HG03280 (cell line): ENCODE measurements around the gene SCN4B.
A peak's percentile ranks its signal among the peaks of the same experiment; 100 is the strongest.

Experiments used
- ATAC-seq: cut with Tn5 transposase; IDR thresholded peaks from one replicate; pipeline ENCODE4 v1.9.1; 2021; ENCODE audit warnings: mild to moderate bottlenecking, moderate library complexity; ENCODE audit not compliant: unreplicated experiment

The SCN4B gene

GRCh38 chr11:118154641-118155040, 2.0 kb upstream of the SCN4B start:
- ATAC-seq, result no peak

- no peak for ATAC-seq
These were observed 1.4 kb upstream of the SCN4B start for GRCh38 chr11:118153976-118154375.

- no peak for ATAC-seq
These were observed 893 bp upstream of the SCN4B start for GRCh38 chr11:118153516-118153915.

- ATAC-seq, result no peak
These were observed 537 bp downstream of the SCN4B start for GRCh38 chr11:118152020-118152551.

GRCh38 chr11:118151431-118151830, 1.2 kb downstream of the SCN4B start:
- no peak for ATAC-seq

- ATAC-seq, result no peak
These were observed 3.1 kb downstream of the SCN4B start for GRCh38 chr11:118149493-118149892.

GRCh38 chr11:118148856-118149255, 3.8 kb downstream of the SCN4B start:
- no peak for ATAC-seq

- ATAC-seq, result no peak
These were observed 4.4 kb downstream of the SCN4B start for GRCh38 chr11:118148240-118148639.

- no peak for ATAC-seq
These were observed 5.1 kb downstream of the SCN4B start for GRCh38 chr11:118147502-118147901.

- ATAC-seq, result no peak
These were observed 6.1 kb downstream of the SCN4B start for GRCh38 chr11:118146554-118146953.

GRCh38 chr11:118145285-118146227, 7.1 kb downstream of the SCN4B start:
- peak; percentile 83 for ATAC-seq

GRCh38 chr11:118144301-118145268, 8.0 kb downstream of the SCN4B start:
- no peak for ATAC-seq

GRCh38 chr11:118143661-118144185, 8.9 kb downstream of the SCN4B start:
- no peak for ATAC-seq

- no peak for ATAC-seq
These were observed 9.8 kb downstream of the SCN4B start for GRCh38 chr11:118142809-118143208.

GRCh38 chr11:118142081-118142480, 10.5 kb downstream of the SCN4B start:
- no peak for ATAC-seq

GRCh38 chr11:118139578-118139977, 13.0 kb downstream of the SCN4B start:
- no peak for ATAC-seq

GRCh38 chr11:118138839-118139420, 13.7 kb downstream of the SCN4B start:
- no peak for ATAC-seq

GRCh38 chr11:118136801-118137200, 15.8 kb downstream of the SCN4B start:
- ATAC-seq, result no peak

- no peak for ATAC-seq
These were observed 16.3 kb downstream of the SCN4B start for GRCh38 chr11:118136341-118136740.

- no peak for ATAC-seq
These were observed 16.8 kb downstream of the SCN4B start for GRCh38 chr11:118135796-118136165.
